Neural progenitor cell (in vitro differentiated cells): ENCODE results near the gene TSPAN32.

Experiments used
- CTCF ChIP-seq: fragments of 200-600 bp; sonication (generic); IDR thresholded peaks from 2 replicates; pipeline ENCODE4 v1.5.1; 2017; ENCODE audit warnings: antibody characterized with exemption, mild to moderate bottlenecking
- EZH2 ChIP-seq: fragments of 200-600 bp; sonication (generic); IDR thresholded peaks from 2 replicates; pipeline ENCODE4 v1.6.1; 2017; ENCODE audit warnings: antibody characterized with exemption, mild to moderate bottlenecking, moderate library complexity

- no peak for TF ChIP-seq CTCF
- no peak for TF ChIP-seq EZH2
Observed at GRCh38 chr11:2318707-2319106, 16.9 kb downstream of the TSPAN32 start.
